Loucy (cell line): ENCODE results near the gene RAP1GDS1.

Source experiments
- H2AFZ ChIP-seq: fragments of 200-600 bp; sonication (generic); 2 replicates; pipeline ENCODE4 v1.6.0; 2016; ENCODE audit warnings: antibody characterized with exemption, mild to moderate bottlenecking, low read length, moderate library complexity
- H3F3A ChIP-seq: fragments of 200-600 bp; 2 replicates; pipeline ENCODE4 v1.6.0; 2016; ENCODE audit warnings: antibody characterized with exemption, low read depth, mild to moderate bottlenecking
- H3K27me3 ChIP-seq: fragments of 200-600 bp; sonication (generic); 2 replicates; pipeline ENCODE4 v1.6.1; 2014; ENCODE audit warnings: low read length, mild to moderate bottlenecking; ENCODE audit not compliant: insufficient read depth, poor library complexity, severe bottlenecking
- H3K36me3 ChIP-seq: fragments of 200-600 bp; sonication (generic); 2 replicates; pipeline ENCODE4 v1.6.1; 2016; ENCODE audit warnings: low read length; ENCODE audit not compliant: insufficient read depth
- H3K4me1 ChIP-seq: fragments of 200-600 bp; sonication (generic); 2 replicates; pipeline ENCODE4 v1.5.1; 2014; ENCODE audit warnings: low read length, mild to moderate bottlenecking; ENCODE audit not compliant: insufficient read depth, poor library complexity, severe bottlenecking
- H3K4me2 ChIP-seq: fragments of 200-600 bp; sonication (generic); 2 replicates; pipeline ENCODE4 v1.6.0; 2014; ENCODE audit warnings: antibody characterized with exemption, low read length, low read depth, mild to moderate bottlenecking; ENCODE audit not compliant: poor library complexity, severe bottlenecking
- H3K4me3 ChIP-seq: fragments of 200-600 bp; sonication (generic); 2 replicates; pipeline ENCODE4 v1.5.1; 2014; ENCODE audit warnings: low read length, mild to moderate bottlenecking, mixed read lengths; ENCODE audit not compliant: poor library complexity, severe bottlenecking
- H3K79me2 ChIP-seq: fragments of 200-600 bp; sonication (generic); 2 replicates; pipeline ENCODE4 v1.6.1; 2014; ENCODE audit warnings: low read length; ENCODE audit not compliant: insufficient read depth
- H3K9ac ChIP-seq: fragments of 200-600 bp; sonication (generic); 2 replicates; pipeline ENCODE4 v1.6.0; 2014; ENCODE audit warnings: mild to moderate bottlenecking, low read depth, low read length, moderate library complexity; ENCODE audit not compliant: poor library complexity, severe bottlenecking
- H3K9me2 ChIP-seq: fragments of 200-600 bp; sonication (generic); replicated peaks from 2 replicates; pipeline ENCODE4 v1.6.1; 2016; ENCODE audit warnings: low read depth, low read length, mixed read lengths
- H3K9me3 ChIP-seq: fragments of 200-600 bp; sonication (generic); 2 replicates; pipeline ENCODE4 v1.6.1; 2014; ENCODE audit warnings: mild to moderate bottlenecking, antibody characterized with exemption, low read length, low read depth; ENCODE audit not compliant: insufficient read depth
- H4K20me1 ChIP-seq: fragments of 200-600 bp; sonication (generic); 2 replicates; pipeline ENCODE4 v1.6.0; 2014; ENCODE audit warnings: antibody characterized with exemption, low read length, mild to moderate bottlenecking; ENCODE audit not compliant: insufficient read depth, poor library complexity, severe bottlenecking
- EZH2phosphoT487 ChIP-seq: fragments of 200-600 bp; IDR thresholded peaks from 2 replicates; pipeline ENCODE4 v1.6.1; 2018; ENCODE audit warnings: antibody characterized with exemption, mild to moderate bottlenecking, moderate library complexity, borderline replicate concordance
- TF ChIP-seq, protein P1 (sequence below): fragments of 200-600 bp; sonication (generic); conservative IDR thresholded peaks from 2 replicates; pipeline ENCODE4 v1.5.1; 2014; ENCODE audit warnings: mild to moderate bottlenecking, antibody characterized with exemption, low read length

RAP1GDS1 gene

DNA sequence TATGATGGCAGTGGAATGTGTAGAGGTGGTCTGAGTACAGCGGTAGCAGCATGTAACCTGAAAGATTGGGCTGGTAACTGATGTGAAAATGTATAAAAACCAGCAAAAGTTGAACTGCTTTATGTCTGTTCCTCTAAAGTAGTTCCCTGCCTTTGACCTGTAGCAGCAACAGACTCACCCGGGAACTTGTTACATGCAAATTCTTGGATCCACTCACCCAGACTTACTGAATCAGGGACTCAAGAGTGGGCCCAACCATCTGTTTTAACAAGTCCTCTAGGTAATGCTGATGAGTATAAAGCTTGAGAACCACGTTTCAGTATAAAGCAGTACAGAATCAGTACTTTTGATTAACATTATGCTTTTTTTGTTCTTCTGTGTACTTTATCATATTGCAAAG, 84.7 kb downstream of the RAP1GDS1 start:
- no peak for TF ChIP-seq EZH2phosphoT487
- TF ChIP-seq, protein P1, sequence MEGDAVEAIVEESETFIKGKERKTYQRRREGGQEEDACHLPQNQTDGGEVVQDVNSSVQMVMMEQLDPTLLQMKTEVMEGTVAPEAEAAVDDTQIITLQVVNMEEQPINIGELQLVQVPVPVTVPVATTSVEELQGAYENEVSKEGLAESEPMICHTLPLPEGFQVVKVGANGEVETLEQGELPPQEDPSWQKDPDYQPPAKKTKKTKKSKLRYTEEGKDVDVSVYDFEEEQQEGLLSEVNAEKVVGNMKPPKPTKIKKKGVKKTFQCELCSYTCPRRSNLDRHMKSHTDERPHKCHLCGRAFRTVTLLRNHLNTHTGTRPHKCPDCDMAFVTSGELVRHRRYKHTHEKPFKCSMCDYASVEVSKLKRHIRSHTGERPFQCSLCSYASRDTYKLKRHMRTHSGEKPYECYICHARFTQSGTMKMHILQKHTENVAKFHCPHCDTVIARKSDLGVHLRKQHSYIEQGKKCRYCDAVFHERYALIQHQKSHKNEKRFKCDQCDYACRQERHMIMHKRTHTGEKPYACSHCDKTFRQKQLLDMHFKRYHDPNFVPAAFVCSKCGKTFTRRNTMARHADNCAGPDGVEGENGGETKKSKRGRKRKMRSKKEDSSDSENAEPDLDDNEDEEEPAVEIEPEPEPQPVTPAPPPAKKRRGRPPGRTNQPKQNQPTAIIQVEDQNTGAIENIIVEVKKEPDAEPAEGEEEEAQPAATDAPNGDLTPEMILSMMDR = no peak
- Histone ChIP-seq H4K20me1 (no peaks in the 10 kb centered on the region), H3K79me2 (peaks cover 13% of the 10 kb centered on the region), H2AFZ (no peak overlapping the region), H3F3A (no peaks in the 10 kb centered on the region; the same call in 1 of the 2 replicates), H3K9me3 (no peaks in the 10 kb centered on the region), H3K36me3 (peaks cover 33% of the 10 kb centered on the region), H3K4me3 (no peak overlapping the region), H3K4me2 (no peak overlapping the region), H3K9ac (no peak overlapping the region), H3K4me1 (peaks cover 11% of the 10 kb centered on the region), H3K27me3 (no peaks in the 10 kb centered on the region), H3K9me2 (no peaks in the 10 kb centered on the region)

DNA sequence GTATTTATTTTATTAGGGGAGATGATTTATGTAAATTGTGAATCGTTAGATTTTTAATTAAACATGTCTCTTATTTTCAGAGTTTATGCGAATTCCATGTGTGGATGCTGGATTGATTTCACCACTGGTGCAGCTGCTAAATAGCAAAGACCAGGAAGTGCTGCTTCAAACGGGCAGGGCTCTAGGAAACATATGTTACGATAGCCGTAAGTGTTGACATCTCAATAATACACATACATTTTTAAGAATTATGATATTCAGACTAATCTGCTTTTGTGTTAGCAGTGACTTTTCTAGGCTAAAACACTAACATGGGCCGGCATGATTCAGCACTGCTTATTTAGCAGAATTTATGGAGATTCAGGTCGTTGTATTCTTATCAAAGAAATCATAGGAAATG, 91.2 kb downstream of the RAP1GDS1 start:
- Histone ChIP-seq H3K4me2 (no peak overlapping the region), H3K79me2 (peaks cover 27% of the 10 kb centered on the region), H3K9me3 (no peaks in the 10 kb centered on the region), H3K4me1 (peaks cover 5% of the 10 kb centered on the region), H3F3A (no peaks in the 10 kb centered on the region), H3K4me3 (no peak overlapping the region), H3K36me3 (peaks cover 31% of the 10 kb centered on the region), H2AFZ (no peak overlapping the region), H3K9me2 (no peaks in the 10 kb centered on the region), H4K20me1 (no peaks in the 10 kb centered on the region), H3K9ac (no peak overlapping the region), H3K27me3 (no peaks in the 10 kb centered on the region)
- no peak for TF ChIP-seq EZH2phosphoT487
- TF ChIP-seq, protein P1 = no peak

DNA sequence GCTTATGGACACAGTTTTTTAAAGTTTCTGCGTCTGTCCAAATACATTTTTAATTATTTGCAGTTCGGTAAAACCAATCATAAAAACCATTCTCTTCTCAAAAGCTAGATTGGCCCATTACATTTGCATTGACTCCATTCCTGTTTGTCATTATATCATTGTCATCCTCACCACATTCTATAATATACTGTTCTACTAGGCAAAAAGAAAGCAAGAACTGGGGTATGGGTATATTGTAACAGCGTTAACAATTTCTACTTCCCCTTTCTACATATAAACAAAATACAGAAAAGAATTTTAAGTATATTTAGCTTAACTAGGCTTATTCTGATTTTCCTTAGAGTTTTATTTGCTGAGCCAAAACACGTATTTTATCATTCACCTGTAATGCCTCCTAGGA, 91.8 kb downstream of the RAP1GDS1 start:
- H3K4me1 ChIP-seq = peaks cover 5% of the 10 kb centered on the region
- no peaks in the 10 kb centered on the region for H3K27me3 ChIP-seq
- H3K9ac ChIP-seq = no peak overlapping the region
- H3K4me2 ChIP-seq = no peak overlapping the region
- no peaks in the 10 kb centered on the region for H4K20me1 ChIP-seq
- no peaks in the 10 kb centered on the region for H3K9me2 ChIP-seq
- H3K36me3 ChIP-seq = peaks cover 28% of the 10 kb centered on the region
- H2AFZ ChIP-seq = no peak overlapping the region
- H3F3A ChIP-seq = no peaks in the 10 kb centered on the region
- no peaks in the 10 kb centered on the region for H3K9me3 ChIP-seq
- H3K4me3 ChIP-seq = no peak overlapping the region
- TF ChIP-seq EZH2phosphoT487 = no peak
- TF ChIP-seq, protein P1 = no peak
- peaks cover 27% of the 10 kb centered on the region for H3K79me2 ChIP-seq
